HG03571 (cell line): ENCODE data around the gene LINGO3.
"Not testable (repeated sequence)": the region's sequence is repeated elsewhere in the genome, so short reads cannot be mapped to it uniquely, and the experiment has no call there.

Experiments
- ATAC-seq: cut with Tn5 transposase; IDR thresholded peaks from one replicate; pipeline ENCODE4 v1.9.1; 2021; ENCODE audit not compliant: unreplicated experiment

LINGO3 gene, protein sequence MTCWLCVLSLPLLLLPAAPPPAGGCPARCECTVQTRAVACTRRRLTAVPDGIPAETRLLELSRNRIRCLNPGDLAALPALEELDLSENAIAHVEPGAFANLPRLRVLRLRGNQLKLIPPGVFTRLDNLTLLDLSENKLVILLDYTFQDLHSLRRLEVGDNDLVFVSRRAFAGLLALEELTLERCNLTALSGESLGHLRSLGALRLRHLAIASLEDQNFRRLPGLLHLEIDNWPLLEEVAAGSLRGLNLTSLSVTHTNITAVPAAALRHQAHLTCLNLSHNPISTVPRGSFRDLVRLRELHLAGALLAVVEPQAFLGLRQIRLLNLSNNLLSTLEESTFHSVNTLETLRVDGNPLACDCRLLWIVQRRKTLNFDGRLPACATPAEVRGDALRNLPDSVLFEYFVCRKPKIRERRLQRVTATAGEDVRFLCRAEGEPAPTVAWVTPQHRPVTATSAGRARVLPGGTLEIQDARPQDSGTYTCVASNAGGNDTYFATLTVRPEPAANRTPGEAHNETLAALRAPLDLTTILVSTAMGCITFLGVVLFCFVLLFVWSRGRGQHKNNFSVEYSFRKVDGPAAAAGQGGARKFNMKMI

DNA sequence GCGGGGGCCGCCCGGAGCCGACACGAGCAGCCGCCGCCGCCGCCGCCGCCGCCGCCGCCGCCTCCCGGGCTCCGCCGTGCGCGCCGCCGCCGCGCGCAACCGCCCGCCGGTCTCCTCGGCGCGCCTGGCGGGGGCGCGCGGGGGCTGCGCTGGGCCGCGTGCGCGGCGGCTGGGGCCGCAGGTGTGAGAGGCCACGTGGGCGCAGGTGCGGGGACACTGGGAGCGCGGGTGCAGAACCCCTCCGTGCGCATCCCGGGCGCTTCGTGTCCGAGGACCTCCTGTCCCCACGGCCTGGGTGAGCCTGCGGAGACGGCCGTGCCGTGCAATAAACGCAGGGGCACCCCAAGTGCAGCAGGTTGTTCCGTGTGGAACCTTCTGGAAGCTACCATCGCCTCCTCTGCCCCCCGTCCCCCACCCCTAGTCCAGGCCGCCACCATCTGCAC, at the start of gene LINGO3:
Gene LINGO3 (minus strand): TSS at position 41 of the 443 bp plus-strand sequence. CDS start 16,378 bp downstream, outside the sequence.
- ATAC-seq = no peak

DNA sequence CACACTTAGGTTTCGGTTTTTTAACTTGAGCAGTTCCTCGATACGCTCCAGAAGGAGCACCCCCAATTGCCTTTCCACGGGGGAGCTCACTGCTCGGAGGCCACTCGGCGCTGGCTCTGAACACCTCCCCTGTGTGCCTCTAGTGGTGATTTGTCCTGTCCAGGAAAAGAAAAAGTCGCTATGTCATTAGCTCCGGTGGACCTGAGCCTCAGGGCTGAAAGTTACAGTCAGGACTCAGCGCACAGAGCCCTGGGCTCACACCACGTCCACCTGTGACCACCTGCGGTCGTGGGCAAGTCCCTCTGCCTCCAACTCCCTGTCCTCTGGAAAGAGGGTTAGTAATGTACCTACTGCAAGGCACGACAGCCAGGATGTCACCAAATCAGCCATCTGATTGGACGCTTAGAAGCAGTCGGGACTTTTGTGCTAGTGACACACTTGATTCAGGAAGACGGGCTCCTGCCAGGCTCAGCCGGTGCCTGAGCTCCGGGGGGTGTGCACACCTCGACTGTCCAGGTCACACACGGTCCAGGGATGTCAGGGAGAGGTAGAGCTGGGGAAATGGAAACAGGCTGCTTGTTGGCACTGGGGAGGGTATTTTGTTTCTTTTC, 48.2 kb upstream of the LINGO3 start:
- no peak for ATAC-seq

DNA sequence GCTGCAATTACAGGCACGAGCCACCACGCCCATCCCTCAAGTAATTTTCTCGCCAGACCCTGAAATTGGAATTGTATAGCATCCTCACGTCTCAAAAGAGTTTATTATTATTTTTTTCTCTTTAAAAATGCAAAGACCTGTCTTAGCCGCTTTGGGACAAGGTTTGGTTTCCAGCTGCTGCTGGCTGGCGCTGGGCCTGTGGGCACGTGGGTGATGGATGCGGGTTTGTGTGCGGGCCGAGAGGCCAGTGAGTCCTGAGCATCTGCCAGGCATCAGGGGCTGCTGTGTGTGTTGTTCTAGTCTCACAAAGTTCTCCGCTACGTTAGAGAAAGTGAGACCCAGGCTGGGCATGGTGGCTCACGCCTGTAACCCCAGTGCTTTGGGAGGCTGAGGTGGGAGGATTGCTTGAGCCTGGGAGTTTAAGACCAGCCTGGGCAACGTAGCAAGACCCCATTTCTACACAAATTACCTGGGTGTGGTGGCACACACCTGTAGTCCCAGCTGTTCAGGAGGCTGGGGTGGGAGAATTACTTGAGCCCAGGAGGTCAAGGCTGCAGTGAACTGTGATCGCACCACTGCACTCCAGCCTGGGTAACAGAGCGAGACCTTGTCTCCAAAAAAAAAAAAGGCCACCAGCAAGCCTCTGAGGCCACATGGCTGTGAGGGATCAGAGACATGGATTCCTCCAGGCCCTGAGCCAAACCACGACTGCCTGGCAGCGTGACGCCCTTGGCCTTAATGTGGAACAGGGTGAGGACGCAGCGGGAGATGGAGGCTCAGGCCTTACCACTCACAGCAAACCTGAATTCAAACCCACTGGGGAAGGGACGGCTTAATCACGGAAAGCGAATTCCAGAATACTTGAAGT, 47.4 kb upstream of the LINGO3 start:
- ATAC-seq = no peak

DNA sequence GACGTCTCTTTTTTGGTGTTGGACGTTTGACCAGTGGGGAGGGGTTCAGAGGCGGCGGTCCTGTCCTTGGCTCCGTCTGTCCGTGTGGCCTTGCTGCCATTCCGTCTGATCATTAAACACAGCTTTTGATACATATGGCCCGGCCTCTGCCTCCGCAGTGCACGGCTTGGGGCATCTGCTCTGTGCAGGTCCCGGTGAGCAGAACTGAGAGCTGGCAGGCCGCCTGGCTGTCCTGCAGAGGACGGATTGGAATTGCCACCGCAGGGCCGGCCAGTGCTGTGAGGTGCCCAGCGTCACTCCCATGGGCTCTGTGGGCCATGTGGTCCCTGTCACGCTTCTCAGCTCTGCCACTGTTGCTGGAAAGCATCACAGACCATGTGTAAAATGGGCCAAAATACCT, 46.7 kb upstream of the LINGO3 start:
- ATAC-seq = no peak

DNA sequence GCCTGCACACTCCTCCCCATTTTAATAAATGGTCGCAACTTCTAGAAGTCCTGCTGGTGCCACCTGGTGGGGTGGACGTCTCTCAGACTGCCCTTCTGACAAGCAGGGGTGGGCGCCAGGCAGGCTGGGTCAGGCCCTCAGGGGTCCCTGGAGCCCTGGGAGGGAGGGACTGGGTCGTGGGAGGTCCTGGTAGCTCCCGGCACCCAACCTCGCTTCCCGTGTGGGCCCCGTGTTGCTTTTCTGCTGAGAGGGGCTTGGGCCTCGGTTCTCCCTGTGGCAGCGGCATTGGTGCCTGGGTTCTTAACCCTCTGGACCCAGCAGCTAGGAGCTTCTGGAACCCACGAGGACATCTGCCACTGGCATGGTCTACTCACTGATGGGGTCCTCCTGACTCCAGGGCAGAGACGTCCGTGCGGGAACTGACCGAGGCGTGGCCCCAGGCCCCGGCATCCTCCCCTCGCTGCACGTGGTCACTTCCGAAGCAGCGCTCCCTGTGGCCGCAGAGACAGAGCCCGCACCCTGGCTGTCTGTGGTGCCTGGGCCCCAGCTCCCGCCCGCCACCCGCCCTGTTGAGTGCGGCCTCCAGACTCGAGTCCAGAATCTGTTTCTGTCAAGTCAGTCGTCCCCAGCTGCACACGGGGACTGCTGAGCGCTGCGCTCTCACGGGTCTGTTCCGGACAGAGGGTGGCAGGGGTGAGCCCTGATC, 46.1 kb upstream of the LINGO3 start:
- no peak for ATAC-seq

DNA sequence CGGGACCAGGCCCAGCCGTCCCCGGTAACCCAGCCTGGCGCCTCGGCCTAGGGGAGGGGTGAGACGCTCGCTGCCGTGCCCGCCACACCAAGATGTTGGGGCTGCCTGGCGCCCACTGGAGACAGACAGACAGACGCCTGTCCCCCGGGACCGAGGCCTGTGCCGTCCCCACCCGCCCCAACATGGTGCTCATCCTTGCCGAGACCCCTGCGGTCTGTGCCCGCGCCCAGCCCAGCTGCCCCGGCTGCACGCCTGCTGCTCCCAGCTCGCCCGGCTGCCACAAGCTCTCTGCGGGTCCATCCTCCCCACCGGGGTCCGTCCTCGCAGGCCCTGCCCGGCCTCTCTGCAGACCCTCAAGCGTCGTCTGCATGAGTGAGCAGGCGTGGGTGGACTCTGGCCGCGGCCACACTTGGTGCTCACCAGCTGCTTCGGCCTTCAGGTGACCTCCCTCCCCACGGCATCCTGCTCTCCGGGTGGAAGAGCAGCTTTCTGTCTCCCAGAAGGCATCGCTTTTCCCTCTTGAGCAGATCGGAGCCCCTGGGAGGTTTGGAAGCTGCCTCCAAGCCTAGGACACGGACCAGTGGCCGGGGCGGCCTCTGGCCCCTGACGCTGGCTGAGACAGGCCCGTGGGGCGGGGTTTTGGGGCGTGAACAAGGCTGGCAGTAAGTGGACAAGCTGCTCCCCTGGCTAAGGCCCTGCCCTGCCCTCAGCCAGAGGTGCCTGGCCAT, 45.4 kb upstream of the LINGO3 start:
- ATAC-seq = no peak

DNA sequence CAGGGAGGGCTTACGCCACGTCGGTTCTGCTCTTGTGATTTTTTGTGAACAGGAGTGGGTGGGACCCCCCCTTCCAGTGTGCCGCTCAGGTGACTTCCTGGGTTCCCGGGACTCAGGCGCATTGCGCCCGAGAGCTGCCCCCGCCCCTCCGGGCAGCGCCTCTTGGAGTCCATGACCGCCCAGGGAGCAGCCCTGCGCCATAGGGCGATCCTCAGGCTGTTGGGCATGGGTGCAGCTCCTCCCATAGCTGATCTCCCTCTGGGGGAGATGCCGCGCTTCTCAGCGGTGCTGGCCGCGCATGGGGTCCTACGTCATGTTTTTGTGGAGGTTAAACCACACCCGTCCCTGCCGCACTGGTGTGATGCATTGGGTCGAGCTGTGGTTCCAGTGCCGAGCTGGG, 44.2 kb upstream of the LINGO3 start:
- no peak for ATAC-seq

DNA sequence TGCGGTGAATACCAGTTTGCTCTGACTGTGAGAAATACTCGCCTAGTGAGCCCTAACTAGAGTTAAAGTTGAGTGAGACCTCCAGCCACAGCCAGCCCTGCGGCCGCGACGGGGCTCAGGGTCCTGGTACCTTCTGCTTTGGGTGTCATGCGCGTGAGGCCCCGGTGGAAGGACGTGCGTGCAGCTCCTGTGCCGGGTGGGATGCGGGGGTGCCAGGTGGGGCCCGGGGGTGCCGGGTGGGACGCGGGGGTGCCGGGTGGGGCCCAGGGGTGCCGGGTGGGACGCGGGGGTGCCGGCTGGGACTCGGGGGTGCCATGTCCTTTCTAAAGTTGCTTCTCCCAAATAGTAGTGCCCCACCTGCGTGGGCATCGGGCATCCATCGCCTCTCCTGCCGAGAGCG, 43.6 kb upstream of the LINGO3 start:
- ATAC-seq = no peak

DNA sequence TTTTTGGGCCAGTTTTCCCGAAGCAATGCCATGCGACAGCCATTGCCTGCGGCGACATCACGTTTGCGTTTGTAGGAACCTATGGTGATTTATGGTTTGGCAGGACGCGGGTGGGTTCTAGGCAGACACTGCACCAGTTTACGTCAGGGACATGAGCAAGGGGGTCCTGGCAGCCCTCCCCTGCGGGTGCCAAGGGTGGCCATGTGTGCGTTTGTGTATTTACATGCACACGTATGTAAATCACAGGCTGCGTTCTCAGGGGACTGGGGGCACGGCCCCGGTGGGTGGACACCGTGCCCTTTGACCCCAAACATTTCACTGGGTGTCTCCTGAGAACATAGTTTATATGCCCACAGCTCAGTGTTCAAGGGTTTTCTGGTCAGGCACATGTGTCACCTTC, 42.7 kb upstream of the LINGO3 start:
- no peak for ATAC-seq

DNA sequence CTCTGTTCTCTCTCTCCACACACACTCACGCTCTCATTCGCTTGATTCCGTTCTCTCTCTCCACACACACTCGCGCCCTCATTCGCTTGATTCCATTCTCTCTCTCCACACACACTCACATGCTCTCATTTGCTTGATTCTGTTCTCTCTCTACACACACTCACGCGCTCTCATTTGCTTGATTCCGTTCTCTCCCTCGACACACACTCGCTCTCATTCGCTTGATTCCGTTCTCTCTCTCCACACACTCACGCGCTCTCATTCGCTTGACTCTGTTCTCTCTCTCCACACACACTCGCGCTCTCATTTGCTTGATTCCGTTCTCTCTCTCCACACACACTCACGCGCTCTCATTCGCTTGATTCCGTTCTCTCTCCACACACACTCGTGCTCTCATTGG, 41.9 kb upstream of the LINGO3 start:
- not testable (repeated sequence) for ATAC-seq

DNA sequence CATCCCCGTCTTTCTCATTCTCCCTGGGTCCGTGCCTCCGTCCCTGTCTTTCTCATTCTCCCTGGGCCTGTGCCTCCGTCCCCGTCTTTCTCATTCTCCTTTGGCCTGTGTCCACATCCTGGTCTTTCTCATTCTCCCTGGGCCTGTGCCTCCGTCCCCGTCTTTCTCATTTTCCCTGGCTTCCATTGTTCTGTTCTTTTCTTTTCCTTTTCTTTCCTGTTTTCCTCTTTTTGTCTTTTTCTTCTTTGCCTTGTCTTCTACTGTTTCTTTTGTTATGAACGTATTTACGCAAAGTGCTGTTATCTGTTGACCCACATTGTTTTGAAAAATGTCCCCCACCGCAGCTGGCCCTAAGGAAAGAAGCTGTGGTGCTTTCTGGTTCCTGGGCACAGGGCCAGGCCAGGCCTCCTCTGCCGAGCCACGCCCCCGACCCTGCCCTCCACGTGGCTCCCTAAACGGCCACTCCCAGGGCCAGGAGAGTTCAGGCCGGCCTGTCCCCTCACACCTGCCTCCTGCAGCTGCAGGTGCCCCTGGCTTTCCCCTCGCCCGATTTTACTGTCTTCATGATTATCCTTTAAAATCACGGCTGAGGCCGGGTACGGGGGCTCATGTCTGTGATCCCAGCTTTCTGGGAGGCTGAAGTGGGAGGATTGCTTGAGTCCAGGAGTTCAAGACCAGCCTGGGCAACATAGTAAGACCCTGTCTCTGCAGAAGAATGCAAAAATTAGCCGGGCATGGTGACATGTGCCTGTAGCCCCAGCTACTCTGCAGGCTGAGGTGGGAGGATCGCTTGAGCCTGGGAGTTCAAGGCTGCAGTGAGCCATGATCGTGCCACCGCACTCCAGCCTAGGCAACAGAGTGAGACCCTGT, 38.1 kb upstream of the LINGO3 start:
- no peak for ATAC-seq

DNA sequence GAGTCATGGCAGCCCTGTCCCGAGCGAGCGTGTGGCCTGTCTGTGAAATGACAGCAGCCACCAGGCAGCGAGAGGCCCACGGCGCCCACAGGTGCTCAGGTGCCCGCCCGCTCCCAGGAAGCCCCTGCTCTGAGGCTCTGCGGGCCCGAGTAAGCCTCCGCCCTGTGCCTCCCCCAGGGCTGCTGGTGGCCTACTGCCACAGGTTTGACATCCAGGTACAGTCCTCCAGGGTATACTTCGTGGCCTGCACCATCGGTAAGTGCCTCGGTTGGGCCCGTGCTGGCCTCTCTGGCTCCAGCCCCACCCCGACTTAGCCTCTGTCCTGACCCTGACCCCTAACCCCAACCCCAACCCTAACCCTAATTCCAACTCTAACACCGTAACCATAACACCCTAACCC, 37.1 kb upstream of the LINGO3 start:
- no peak for ATAC-seq

DNA sequence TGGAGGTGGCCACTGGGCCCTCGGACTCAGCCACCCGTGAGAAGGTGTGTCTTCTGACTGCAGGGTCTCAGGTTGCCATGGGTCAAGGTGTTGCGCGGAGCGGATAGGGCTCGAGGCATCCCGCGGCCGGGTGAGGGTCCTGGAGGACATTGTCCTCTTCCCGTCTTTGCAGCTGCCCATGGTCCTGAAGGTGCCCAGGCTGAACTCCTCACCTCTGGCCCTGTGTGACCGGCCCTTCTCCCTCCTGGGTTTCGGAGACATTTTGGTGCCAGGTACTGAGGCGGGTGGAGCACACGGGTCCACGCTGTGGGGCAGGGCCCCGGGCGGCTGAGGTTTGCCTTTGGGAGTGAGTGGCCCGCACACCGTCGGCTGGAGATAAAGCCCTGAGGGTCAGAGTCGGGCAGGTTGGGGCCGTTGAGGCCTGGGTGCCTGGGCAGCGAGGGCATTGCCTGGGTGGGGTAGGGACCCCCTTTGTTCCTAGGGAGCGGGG, 36.5 kb upstream of the LINGO3 start:
- ATAC-seq = no peak

DNA sequence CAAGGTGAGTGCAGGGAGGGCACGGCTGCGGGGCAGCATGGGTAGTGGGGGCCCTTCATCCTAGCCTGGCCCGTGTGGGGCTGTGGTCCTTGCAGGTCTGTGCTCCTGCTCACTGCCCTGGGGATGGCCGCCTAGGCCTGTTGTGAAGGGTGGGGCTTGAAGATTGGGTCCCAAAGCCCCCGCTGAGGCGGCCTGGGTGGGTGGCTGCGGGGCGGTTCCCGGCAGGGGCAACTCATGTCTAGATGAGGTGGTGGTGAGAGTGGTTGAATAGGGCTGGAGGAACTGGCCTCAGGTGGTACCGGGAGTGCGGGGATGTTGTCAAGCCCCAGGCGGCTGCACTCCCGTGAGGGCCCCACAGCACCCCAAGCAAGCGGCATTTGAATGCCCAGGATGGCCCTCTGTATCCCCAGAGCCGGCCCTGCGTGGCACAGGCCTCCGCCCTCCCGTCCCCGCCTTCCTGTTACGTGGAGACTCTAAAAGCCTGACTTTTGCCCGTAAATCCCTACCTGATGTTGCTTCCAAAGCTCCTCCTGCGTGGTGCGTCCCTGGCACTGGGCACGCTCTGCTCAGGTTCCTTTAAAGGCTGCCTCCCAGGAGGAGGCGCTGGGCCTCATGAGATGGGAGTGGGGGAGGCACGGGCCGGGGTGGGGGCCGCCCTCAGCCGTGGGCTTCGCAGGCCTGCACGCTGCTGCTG, 35.5 kb upstream of the LINGO3 start:
- no peak for ATAC-seq

DNA sequence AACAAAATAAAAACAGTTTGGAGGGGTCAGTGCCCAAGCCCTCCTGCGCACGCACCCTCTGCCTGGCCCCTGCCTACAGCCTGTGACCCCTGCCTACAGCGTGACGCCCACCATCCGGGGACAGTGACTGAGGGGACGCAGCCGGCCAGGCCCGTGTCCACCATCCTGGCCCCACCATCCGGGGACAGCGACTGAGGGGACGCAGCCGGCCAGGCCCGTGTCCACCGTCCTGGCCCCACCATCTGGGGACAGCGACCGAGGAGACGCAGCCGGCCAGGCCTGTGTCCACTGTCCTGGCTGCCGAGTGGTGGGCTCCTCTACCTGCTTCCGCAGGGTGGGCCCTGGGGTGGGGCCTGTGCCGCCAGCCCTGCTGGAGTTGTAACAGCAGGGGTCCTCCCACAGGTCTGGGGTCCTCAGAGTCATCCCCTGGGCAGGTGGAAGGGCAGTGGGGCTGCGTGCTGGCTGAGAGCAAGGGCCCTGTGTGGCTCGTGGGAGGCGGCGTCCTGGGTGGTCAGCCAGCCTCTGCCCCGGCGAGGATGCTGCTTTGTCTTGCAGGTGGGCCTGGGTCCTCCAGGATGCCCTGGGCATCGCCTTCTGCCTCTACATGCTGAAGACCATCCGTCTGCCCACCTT, 34.8 kb upstream of the LINGO3 start:
- ATAC-seq = no peak

DNA sequence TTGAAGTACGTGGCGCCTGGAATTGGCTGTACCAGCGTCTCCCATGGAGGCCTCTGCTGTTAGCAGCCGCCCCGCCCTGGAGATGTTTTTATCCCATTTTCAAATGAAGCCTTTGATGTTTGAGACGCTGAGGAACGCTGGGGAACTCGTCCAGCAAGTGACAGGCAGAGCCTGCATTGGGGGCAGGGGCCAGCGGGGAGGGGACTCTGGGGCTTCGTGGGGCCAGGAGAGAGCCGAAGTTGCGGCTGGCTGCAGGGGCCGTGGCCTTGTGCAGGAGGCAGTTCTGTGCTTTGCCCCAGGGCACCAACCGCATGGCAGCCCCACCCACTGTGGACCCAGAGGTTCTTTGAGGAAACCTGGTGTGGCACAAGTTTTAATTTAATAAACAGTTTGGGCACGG, 34.0 kb upstream of the LINGO3 start:
- ATAC-seq = no peak

DNA sequence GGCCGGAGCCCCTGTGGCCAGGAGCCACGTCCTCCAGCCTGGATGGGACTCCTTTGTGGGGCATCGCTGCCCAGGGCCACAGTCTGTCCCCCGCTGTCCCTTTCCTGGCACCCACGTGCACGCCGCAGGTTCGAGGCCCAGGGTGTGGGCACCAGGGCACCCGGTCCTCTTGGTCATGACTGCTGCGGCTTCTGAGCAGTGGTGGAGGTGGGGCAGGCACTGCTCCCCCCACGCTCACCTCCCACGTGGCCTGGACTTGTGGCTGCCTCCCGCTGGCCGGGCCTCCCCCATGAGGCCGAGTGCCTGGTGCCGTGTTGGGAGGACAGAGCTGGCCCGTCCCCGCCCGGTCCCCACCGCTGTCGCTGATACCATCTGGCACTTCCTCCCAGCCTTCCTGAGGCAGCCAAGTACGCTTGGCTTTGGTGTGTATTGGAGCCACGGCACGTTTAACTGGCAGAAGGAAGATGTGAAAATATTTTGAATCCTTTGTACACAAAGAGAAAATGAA, 33.3 kb upstream of the LINGO3 start:
- no peak for ATAC-seq
